Neural cell (in vitro differentiated cells): ENCODE results near the gene TROAP. TPM values are rescaled to one million over a fixed set of nuclear protein-coding genes. Genes with fewer than 3 reads are reported as not detected.

ENCODE experiments used
- H2AFZ ChIP-seq: fragments of 200-600, 300-800 bp; sonication (generic), shearing (Covaris generic); 2 replicates; pipeline ENCODE4 v1.6.0; 2014; ENCODE audit warnings: low read depth, mild to moderate bottlenecking, antibody characterized with exemption, low read length, moderate library complexity
- H3F3A ChIP-seq: fragments of 200-600 bp; shearing (Covaris generic); 2 replicates; pipeline ENCODE4 v1.6.1; 2016; ENCODE audit warnings: mild to moderate bottlenecking, moderate library complexity, mixed read lengths, antibody characterized with exemption, low read length; ENCODE audit not compliant: insufficient read depth, poor library complexity, severe bottlenecking
- H3K27ac ChIP-seq: fragments of 200-600, 300-800 bp; sonication (generic), shearing (Covaris generic); 2 replicates; pipeline ENCODE4 v1.5.1; 2014; ENCODE audit warnings: mild to moderate bottlenecking, low read length, moderate library complexity
- H3K27me3 ChIP-seq: fragments of 300-800, 200-600 bp; sonication (generic), shearing (Covaris generic); 2 replicates; pipeline ENCODE4 v1.6.0; 2014; ENCODE audit warnings: mild to moderate bottlenecking, low read depth, low read length, moderate library complexity; ENCODE audit not compliant: insufficient read depth
- H3K36me3 ChIP-seq: fragments of 300-800, 200-600 bp; sonication (generic), shearing (Covaris generic); 2 replicates; pipeline ENCODE4 v1.5.1; 2014; ENCODE audit warnings: mild to moderate bottlenecking, antibody characterized with exemption, low read length, moderate library complexity; ENCODE audit not compliant: insufficient read depth
- H3K4me2 ChIP-seq: fragments of 300-800, 200-600 bp; sonication (generic), shearing (Covaris generic); 2 replicates; pipeline ENCODE4 v1.6.0; 2014; ENCODE audit warnings: mild to moderate bottlenecking, low read length
- H3K4me3 ChIP-seq: fragments of 300-800, 200-600 bp; sonication (generic), shearing (Covaris generic); 2 replicates; pipeline ENCODE4 v1.5.1; 2014; ENCODE audit warnings: mild to moderate bottlenecking, low read length, moderate library complexity
- H3K79me2 ChIP-seq: fragments of 200-600 bp; shearing (Covaris generic); replicated peaks from 2 replicates; pipeline ENCODE4 v1.6.0; 2014; ENCODE audit warnings: mild to moderate bottlenecking, low read length, moderate library complexity; ENCODE audit not compliant: insufficient read depth
- H3K9ac ChIP-seq: fragments of 300-800, 200-600 bp; sonication (generic), shearing (Covaris generic); 2 replicates; pipeline ENCODE4 v1.6.1; 2016; ENCODE audit warnings: mild to moderate bottlenecking, low read length, mixed read lengths
- H3K9me2 ChIP-seq: fragments of 200-600 bp; shearing (Covaris generic); 2 replicates; pipeline ENCODE4 v1.6.1; 2016; ENCODE audit warnings: mild to moderate bottlenecking, low read length, mixed read lengths; ENCODE audit not compliant: insufficient read depth
- H3K9me3 ChIP-seq: fragments of 200-600, 300-800 bp; sonication (generic), shearing (Covaris generic); 2 replicates; pipeline ENCODE4 v1.6.1; 2016; ENCODE audit warnings: mild to moderate bottlenecking, mixed run types, low read length, moderate library complexity, mixed read lengths
- H4K20me1 ChIP-seq: fragments of 200-600 bp; shearing (Covaris generic); 2 replicates; pipeline ENCODE4 v1.6.1; 2016; ENCODE audit warnings: mild to moderate bottlenecking, mixed run types; ENCODE audit not compliant: insufficient read depth
- CTCF ChIP-seq: fragments of 450-650 bp; IDR thresholded peaks from 2 replicates; pipeline ENCODE4 v1.5.1; 2014; ENCODE audit warnings: antibody characterized with exemption, mild to moderate bottlenecking, moderate library complexity; ENCODE audit not compliant: poor library complexity, severe bottlenecking
- EP300 ChIP-seq: fragments of 450-650 bp; conservative IDR thresholded peaks from 2 replicates; pipeline ENCODE4 v1.6.1; 2014; ENCODE audit warnings: antibody characterized with exemption, mild to moderate bottlenecking, moderate library complexity; ENCODE audit not compliant: poor library complexity, severe bottlenecking
- EZH2 ChIP-seq: fragments of 200-600, 300-800 bp; shearing (Covaris generic), sonication (generic); IDR thresholded peaks from 2 replicates; pipeline ENCODE4 v1.6.1; 2014; ENCODE audit warnings: antibody characterized with exemption, low read length, borderline replicate concordance, mild to moderate bottlenecking; ENCODE audit not compliant: insufficient read depth, poor library complexity, severe bottlenecking
- MXI1 ChIP-seq: fragments of 450-650 bp; conservative IDR thresholded peaks from 2 replicates; pipeline ENCODE4 v1.6.1; 2014; ENCODE audit warnings: antibody characterized with exemption, mild to moderate bottlenecking; ENCODE audit not compliant: poor library complexity, severe bottlenecking
- POLR2AphosphoS5 ChIP-seq: IDR thresholded peaks from 2 replicates; pipeline ENCODE4 v1.6.1; 2012
- RAD21 ChIP-seq: fragments of 450-650 bp; conservative IDR thresholded peaks from 2 replicates; pipeline ENCODE4 v1.6.1; 2014; ENCODE audit warnings: antibody characterized with exemption, mild to moderate bottlenecking, moderate library complexity
- REST ChIP-seq: IDR thresholded peaks from 2 replicates; pipeline ENCODE4 v1.6.1; 2012; ENCODE audit warnings: borderline replicate concordance
- SMC3 ChIP-seq: fragments of 450-650 bp; conservative IDR thresholded peaks from 2 replicates; pipeline ENCODE4 v1.6.1; 2014; ENCODE audit warnings: antibody characterized with exemption, mild to moderate bottlenecking, moderate library complexity; ENCODE audit not compliant: poor library complexity
- TAF1 ChIP-seq: IDR thresholded peaks from 2 replicates; pipeline ENCODE4 v1.6.1; 2012; ENCODE audit warnings: low read depth
- polyA plus RNA-seq: library from polyadenylated mRNA; depleted of rRNA; stranded (reverse); fragments of >200 nt; gene quantifications from 2 replicates; pipeline ENCODE4 v1.2.3, GENCODE V29; 2014

TROAP gene
- polyA plus RNA-seq, 1 donor from 2014 or later: 1.3 TPM

DNA sequence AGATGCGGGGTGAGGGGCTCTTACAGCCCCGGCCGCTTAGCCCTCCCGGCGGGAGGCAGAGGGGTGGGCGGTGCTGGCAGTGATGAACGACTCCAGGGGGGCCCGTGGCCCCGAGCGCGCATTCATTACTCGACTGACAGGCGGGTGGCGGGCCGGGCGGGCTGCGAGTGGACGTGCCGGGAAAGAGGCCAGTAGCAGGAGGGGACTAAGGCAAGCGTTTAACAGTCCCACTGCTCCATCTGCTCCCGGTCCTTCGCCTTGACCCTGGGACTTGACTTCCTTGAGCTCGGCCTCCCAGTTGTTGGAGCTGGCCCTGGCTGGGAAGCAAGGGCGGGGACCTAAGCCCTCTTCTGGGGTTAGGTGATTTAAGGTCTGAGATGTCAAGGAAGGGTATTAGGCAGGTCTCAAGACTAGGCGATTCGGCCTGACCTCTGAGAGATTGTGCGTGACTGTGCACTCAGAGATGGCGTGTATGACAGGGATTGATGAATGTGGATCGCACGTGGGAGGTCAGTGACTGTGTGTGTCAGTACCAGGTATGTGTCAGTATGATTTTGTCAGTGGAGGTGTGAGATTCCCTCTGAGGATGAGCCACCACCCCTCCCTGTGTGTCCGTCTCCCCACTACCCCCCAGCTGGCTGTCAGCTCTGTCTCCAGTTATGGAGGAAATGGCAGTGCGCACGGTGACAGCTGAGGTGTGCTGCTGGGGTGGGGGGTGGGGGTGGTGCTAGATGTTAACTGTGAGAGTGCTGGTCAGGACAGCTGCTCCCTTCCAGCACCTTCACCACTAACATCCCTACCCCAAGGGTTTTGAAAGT lies 20.1 kb downstream of the TROAP start:
- H3K27me3 ChIP-seq: peaks cover 91% of the 10 kb centered on the region
- H3K9ac ChIP-seq: peak overlapping the region; percentile 39
- H2AFZ ChIP-seq: no peak overlapping the region
- no peaks in the 10 kb centered on the region for H3K9me3 ChIP-seq
- H3K36me3 ChIP-seq: no peaks in the 10 kb centered on the region
- H3K9me2 ChIP-seq: no peaks in the 10 kb centered on the region
- H4K20me1 ChIP-seq: no peaks in the 10 kb centered on the region
- H3K4me3 ChIP-seq: peak overlapping the region; percentile 60
- no peak overlapping the region for H3K27ac ChIP-seq
- TF ChIP-seq RAD21: no peak
- no peak for TF ChIP-seq REST
- TF ChIP-seq POLR2AphosphoS5: peak; percentile 22
- TF ChIP-seq SMC3: no peak
- no peak for TF ChIP-seq EP300
- TF ChIP-seq CTCF: no peak
- peak; percentile 32 for TF ChIP-seq MXI1
- TF ChIP-seq EZH2: no peak
- TF ChIP-seq TAF1: no peak
- peak overlapping the region; percentile 60 for H3K4me2 ChIP-seq
- no peaks in the 10 kb centered on the region for H3K79me2 ChIP-seq
- H3F3A ChIP-seq: no peaks in the 10 kb centered on the region

DNA sequence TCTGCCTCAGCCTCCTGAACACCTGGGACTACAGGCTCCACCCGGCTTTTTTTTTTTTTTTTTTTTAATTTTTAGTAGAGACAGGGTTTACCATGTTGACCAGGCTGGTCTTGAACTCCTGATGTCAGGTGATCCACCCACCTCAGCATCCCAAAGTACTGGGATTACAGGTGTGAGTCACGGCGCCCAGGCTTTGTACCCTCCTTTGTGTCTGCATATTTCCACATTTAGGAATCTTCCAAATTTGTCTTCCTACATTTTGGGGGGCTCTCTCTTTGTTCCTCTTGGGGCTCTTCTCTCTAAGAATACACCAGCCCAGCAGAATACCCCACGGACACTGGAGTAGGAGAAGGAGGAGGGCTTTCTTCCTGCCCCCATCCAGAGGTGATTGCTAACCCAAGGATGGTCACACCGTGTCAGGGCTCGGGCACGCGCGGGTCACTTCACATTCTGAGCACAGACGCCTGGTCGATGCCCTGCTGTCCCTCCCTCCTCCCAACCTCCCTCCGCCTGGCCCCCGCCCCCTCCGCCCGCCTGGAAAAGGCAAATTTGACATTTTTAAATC lies 21.5 kb downstream of the TROAP start:
- no peaks in the 10 kb centered on the region for H3K9me2 ChIP-seq
- no peak overlapping the region for H3K4me2 ChIP-seq
- H2AFZ ChIP-seq: no peak overlapping the region
- peak overlapping the region; percentile 31 for H3K9ac ChIP-seq
- no peaks in the 10 kb centered on the region for H3F3A ChIP-seq
- peak overlapping the region; percentile 60 for H3K4me3 ChIP-seq
- no peaks in the 10 kb centered on the region for H4K20me1 ChIP-seq
- TF ChIP-seq POLR2AphosphoS5 (no peak), MXI1 (no peak), REST (no peak), RAD21 (no peak), SMC3 (no peak), CTCF (no peak), EP300 (no peak), EZH2 (no peak), TAF1 (no peak)
- no peak overlapping the region for H3K27ac ChIP-seq
- no peaks in the 10 kb centered on the region for H3K36me3 ChIP-seq
- no peaks in the 10 kb centered on the region for H3K79me2 ChIP-seq
- H3K27me3 ChIP-seq: peaks cover 93% of the 10 kb centered on the region
- no peaks in the 10 kb centered on the region for H3K9me3 ChIP-seq
